Epidermal melanocyte (primary cell): Measurements from ENCODE around the gene REXO4.

ENCODE experiments used
- DNase-seq: peaks from one replicate; pipeline ENCODE4 v3.0.0; 2011; ENCODE audit warnings: low spot score; ENCODE audit not compliant: insufficient read length

Gene REXO4

GRCh38 chr9:133449760-133450159 lies 31.9 kb upstream of the REXO4 start:
- no peak for DNase-seq

- DNase-seq: no peak
These were observed 30.7 kb upstream of the REXO4 start for GRCh38 chr9:133448487-133448972.

- DNase-seq: no peak
These were observed 27.6 kb upstream of the REXO4 start for GRCh38 chr9:133445293-133445969.

- no peak for DNase-seq
These were observed 26.2 kb upstream of the REXO4 start for GRCh38 chr9:133443982-133444381.

- DNase-seq: no peak
These were observed 25.4 kb upstream of the REXO4 start for GRCh38 chr9:133443248-133443647.

- no peak for DNase-seq
These were observed 23.8 kb upstream of the REXO4 start for GRCh38 chr9:133441571-133441970.

- DNase-seq: no peak
These were observed 23.1 kb upstream of the REXO4 start for GRCh38 chr9:133440874-133441273.

GRCh38 chr9:133439337-133439736 lies 21.5 kb upstream of the REXO4 start:
- DNase-seq: no peak

GRCh38 chr9:133437753-133438531 lies 20.1 kb upstream of the REXO4 start:
- no peak for DNase-seq

- DNase-seq: no peak
These were observed 18.9 kb upstream of the REXO4 start for GRCh38 chr9:133436681-133437080.

- no peak for DNase-seq
These were observed 15.6 kb upstream of the REXO4 start for GRCh38 chr9:133433351-133433843.

GRCh38 chr9:133430244-133430643 lies 12.4 kb upstream of the REXO4 start:
- DNase-seq: no peak

- DNase-seq: no peak
These were observed 11.9 kb upstream of the REXO4 start for GRCh38 chr9:133429641-133430161.

- DNase-seq: no peak
These were observed 11.4 kb upstream of the REXO4 start for GRCh38 chr9:133429214-133429613.

- no peak for DNase-seq
These were observed 10.8 kb upstream of the REXO4 start for GRCh38 chr9:133428617-133429101.

- DNase-seq: no peak
These were observed 10.0 kb upstream of the REXO4 start for GRCh38 chr9:133427658-133428348.

GRCh38 chr9:133426011-133426410 lies 8.2 kb upstream of the REXO4 start:
- DNase-seq: no peak

- DNase-seq: no peak
These were observed 7.3 kb upstream of the REXO4 start for GRCh38 chr9:133425049-133425632.

GRCh38 chr9:133424187-133424586 lies 6.4 kb upstream of the REXO4 start:
- no peak for DNase-seq

- DNase-seq: no peak
These were observed 5.4 kb upstream of the REXO4 start for GRCh38 chr9:133423216-133423615.
